Effector CD8-positive, alpha-beta T cell (primary cell): Measurements from ENCODE around the gene PTPRN2.

Experiments used
- DNase-seq: peaks from one replicate; lab custom pipeline; 2025; lab: John Stamatoyannopoulos, UW

Gene PTPRN2

GRCh38 chr7:157775560-157776332 is 811.9 kb downstream of the PTPRN2 start:
- DNase-seq = no peak

- no peak for DNase-seq
Measured at GRCh38 chr7:157775021-157775559, 812.5 kb downstream of the PTPRN2 start.

GRCh38 chr7:157774495-157774894 is 813.1 kb downstream of the PTPRN2 start:
- DNase-seq = no peak

GRCh38 chr7:157773361-157773760 is 814.3 kb downstream of the PTPRN2 start:
- no peak for DNase-seq

GRCh38 chr7:157772486-157773130 is 815.0 kb downstream of the PTPRN2 start:
- no peak for DNase-seq

GRCh38 chr7:157771689-157772088 is 815.9 kb downstream of the PTPRN2 start:
- no peak for DNase-seq

- no peak for DNase-seq
Measured at GRCh38 chr7:157770716-157771320, 816.8 kb downstream of the PTPRN2 start.

GRCh38 chr7:157769526-157770215 is 818.0 kb downstream of the PTPRN2 start:
- no peak for DNase-seq

- no peak for DNase-seq
Measured at GRCh38 chr7:157769086-157769485, 818.5 kb downstream of the PTPRN2 start.

- DNase-seq = no peak
Measured at GRCh38 chr7:157768198-157768597, 819.4 kb downstream of the PTPRN2 start.

- no peak for DNase-seq
Measured at GRCh38 chr7:157767506-157768197, 820.0 kb downstream of the PTPRN2 start.

- no peak for DNase-seq
Measured at GRCh38 chr7:157766098-157766497, 821.5 kb downstream of the PTPRN2 start.

GRCh38 chr7:157764946-157765537 is 822.6 kb downstream of the PTPRN2 start:
- no peak for DNase-seq

GRCh38 chr7:157764193-157764592 is 823.4 kb downstream of the PTPRN2 start:
- no peak for DNase-seq

- DNase-seq = no peak
Measured at GRCh38 chr7:157763279-157764000, 824.2 kb downstream of the PTPRN2 start.

GRCh38 chr7:157762824-157763223 is 824.8 kb downstream of the PTPRN2 start:
- DNase-seq = no peak

- DNase-seq = no peak
Measured at GRCh38 chr7:157760004-157760730, 827.5 kb downstream of the PTPRN2 start.

- no peak for DNase-seq
Measured at GRCh38 chr7:157759246-157759805, 828.3 kb downstream of the PTPRN2 start.

- no peak for DNase-seq
Measured at GRCh38 chr7:157758468-157759245, 829.0 kb downstream of the PTPRN2 start.
